ENCODE measurements around the gene HFM1.
"Not testable (repeated sequence)": the region's sequence is repeated elsewhere in the genome, so short reads cannot be mapped to it uniquely, and the experiment has no call there.

GRCh38 chr1:91422523-91422922 lies 17.9 kb upstream of the HFM1 start:
- not testable (repeated sequence) for TF ChIP-seq CTCF (IDR thresholded peaks at IDR 0.05; ENCODE audit: low read depth, low read length); POLR2A (IDR thresholded peaks at IDR 0.05; ENCODE audit: extremely low read depth, insufficient read length); MYC (IDR thresholded peaks at IDR 0.05; ENCODE audit: low read depth, low read length)
